Keratinocyte (primary cell): ENCODE measurements around the gene ZCCHC13. TPM values are rescaled to one million over a fixed set of nuclear protein-coding genes. Genes with fewer than 3 reads are reported as not detected.

Experiments
- DNase-seq: peaks from one replicate; pipeline ENCODE4 v3.0.0-alpha.2; 2011; ENCODE audit warnings: low read depth, missing footprints, low spot score
- FAIRE-seq: peaks from 2 replicates; lab custom pipeline; 2011; peaks lifted over from hg19 to GRCh38; lab: Jason Lieb, UNC
- H2AFZ ChIP-seq: 2 replicates; pipeline ENCODE4 v1.6.0; 2012; ENCODE audit warnings: low read length, control low read depth, inconsistent platforms; ENCODE audit not compliant: control insufficient read depth
- H3K27ac ChIP-seq: 2 replicates; pipeline ENCODE4 v1.5.1; 2011; ENCODE audit warnings: low read length; ENCODE audit not compliant: control insufficient read depth, insufficient read depth
- H3K27me3 ChIP-seq: 3 replicates; pipeline ENCODE4 v1.6.0; 2011; ENCODE audit warnings: low read length; ENCODE audit not compliant: control insufficient read depth, insufficient read depth; ENCODE audit errors: extremely low read depth
- H3K36me3 ChIP-seq, 2 experiments: 2 replicates in 1 of 2; 3 replicates in 1 of 2; pipeline ENCODE4 v1.5.1; 2011; ENCODE audit warnings: low read length in 2 of 2, mild to moderate bottlenecking in 1 of 2; ENCODE audit not compliant: control insufficient read depth in 2 of 2, insufficient read depth in 2 of 2; ENCODE audit errors: extremely low read depth in 1 of 2
- H3K4me1 ChIP-seq: 3 replicates; pipeline ENCODE4 v1.5.1; 2011; ENCODE audit warnings: low read length; ENCODE audit not compliant: control insufficient read depth, insufficient read depth; ENCODE audit errors: extremely low read depth
- H3K4me2 ChIP-seq: 3 replicates; pipeline ENCODE4 v1.6.0; 2011; ENCODE audit warnings: low read depth, low read length; ENCODE audit not compliant: control insufficient read depth, insufficient read depth; ENCODE audit errors: extremely low read depth
- H3K4me3 ChIP-seq, 3 experiments: fragments of 200-600 bp in 1 of 3; sonication (generic) in 1 of 3; 2 replicates in 2 of 3; 3 replicates in 1 of 3; pipeline ENCODE4 v1.5.1; 2011 to 2016; ENCODE audit warnings: low read length in 3 of 3, mild to moderate bottlenecking in 3 of 3, control low read depth in 2 of 3, inconsistent platforms in 1 of 3, low read depth in 1 of 3, mixed read lengths in 1 of 3, mixed run types in 1 of 3, moderate library complexity in 1 of 3; ENCODE audit not compliant: control insufficient read depth in 2 of 3, insufficient read depth in 2 of 3; ENCODE audit errors: extremely low read depth in 1 of 3
- H3K79me2 ChIP-seq: 2 replicates; pipeline ENCODE4 v1.6.0; 2012; ENCODE audit warnings: low read length; ENCODE audit not compliant: control insufficient read depth, insufficient read depth
- H3K9ac ChIP-seq: 3 replicates; pipeline ENCODE4 v1.6.0; 2011; ENCODE audit warnings: low read length; ENCODE audit not compliant: control insufficient read depth, insufficient read depth; ENCODE audit errors: extremely low read depth
- H3K9me1 ChIP-seq: 3 replicates; pipeline ENCODE4 v1.6.0; 2011; ENCODE audit warnings: low read length; ENCODE audit not compliant: control insufficient read depth, insufficient read depth; ENCODE audit errors: extremely low read depth
- H3K9me3 ChIP-seq: 2 replicates; pipeline ENCODE4 v1.5.1; 2012; ENCODE audit warnings: low read depth, low read length; ENCODE audit not compliant: control insufficient read depth
- H4K20me1 ChIP-seq: 3 replicates; pipeline ENCODE4 v1.6.0; 2011; ENCODE audit warnings: low read length; ENCODE audit not compliant: control insufficient read depth, insufficient read depth; ENCODE audit errors: extremely low read depth
- EZH2 ChIP-seq: IDR thresholded peaks from one replicate; pipeline ENCODE4 v1.6.1; 2012; ENCODE audit warnings: inconsistent platforms, mild to moderate bottlenecking, low read length, moderate library complexity
- dilution Hi-C: fragments of 300-500 bp; cut with MboI; formaldehyde crosslinking; loops from one replicate; pipeline ENCODE4 v1.7.0; 2020; ENCODE audit warnings: low sequenced_read_pairs; ENCODE audit not compliant: extremely low pct_ligation_motif_present
- polyA plus RNA-seq, 5 experiments: library from polyadenylated mRNA; depleted of rRNA in 3 of 5; stranded (reverse) in 3 of 5; stranded (forward) in 1 of 5; unstranded in 1 of 5; fragments of >200 nt; gene quantifications; 1 replicate in 1 of 5; 2 replicates in 3 of 5; 3 replicates in 1 of 5; pipeline versions ENCODE4 v1.2.1 to v1.2.3, GENCODE V29; 2011 to 2012; ENCODE audit warnings: missing spikeins in 2 of 5, low read depth in 1 of 5, low replicate concordance in 1 of 5
- TF ChIP-seq, protein P1 (sequence below), 3 experiments: IDR thresholded peaks in 1 of 3; conservative IDR thresholded peaks in 1 of 3; optimal IDR thresholded peaks in 1 of 3; 2 replicates in 2 of 3; 3 replicates in 1 of 3; pipeline versions ENCODE3 to v1.5.1; 2011; ENCODE audit warnings: low read length in 3 of 3, mild to moderate bottlenecking in 3 of 3, moderate library complexity in 2 of 3, control low read depth in 1 of 3, inconsistent platforms in 1 of 3; ENCODE audit not compliant: insufficient read depth in 2 of 3; ENCODE audit errors: extremely low read depth in 1 of 3

ZCCHC13 gene
- polyA plus RNA-seq, 1 donor (not counting 4 experiments of a cell fraction or from before 2014, with no cell fraction given) = not detected

DNA sequence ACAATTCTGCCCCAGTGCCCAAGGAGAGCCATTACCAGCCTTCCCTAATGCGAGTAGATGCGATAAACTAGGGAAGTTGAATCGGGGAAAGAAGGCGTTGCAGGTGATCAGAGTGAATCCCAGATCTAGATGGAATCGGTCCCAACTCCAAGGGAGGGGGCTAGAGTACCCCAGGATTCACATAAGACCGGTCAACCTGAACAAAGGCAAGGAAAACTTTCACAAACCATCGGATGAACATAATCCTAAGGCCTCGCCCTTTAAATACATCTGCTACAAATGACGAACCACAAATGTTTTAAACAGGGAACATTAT lies 11.2 kb upstream of the ZCCHC13 start:
- Histone ChIP-seq H3K27me3 (no peaks in the 10 kb centered on the region), H3K79me2 (peaks cover 39% of the 10 kb centered on the region), H3K9me1 (no peaks in the 10 kb centered on the region), H3K9me3 (no peaks in the 10 kb centered on the region), H3K9ac (peak overlapping the region; percentile 90), H3K4me2 (peak overlapping the region; percentile 95), H3K4me1 (no peaks in the 10 kb centered on the region), H2AFZ (peak overlapping the region; percentile 72), H3K27ac (peak overlapping the region; percentile 92), H4K20me1 (no peaks in the 10 kb centered on the region), H3K36me3 (peaks cover 0 to 2% of the 10 kb centered on the region in 2 experiments), H3K4me3 (peak overlapping the region; percentile 58 to 79 (median 67))
- DNase-seq (no peak), FAIRE-seq (no peak)
- dilution Hi-C loops = no loop called here
- TF ChIP-seq, protein P1, sequence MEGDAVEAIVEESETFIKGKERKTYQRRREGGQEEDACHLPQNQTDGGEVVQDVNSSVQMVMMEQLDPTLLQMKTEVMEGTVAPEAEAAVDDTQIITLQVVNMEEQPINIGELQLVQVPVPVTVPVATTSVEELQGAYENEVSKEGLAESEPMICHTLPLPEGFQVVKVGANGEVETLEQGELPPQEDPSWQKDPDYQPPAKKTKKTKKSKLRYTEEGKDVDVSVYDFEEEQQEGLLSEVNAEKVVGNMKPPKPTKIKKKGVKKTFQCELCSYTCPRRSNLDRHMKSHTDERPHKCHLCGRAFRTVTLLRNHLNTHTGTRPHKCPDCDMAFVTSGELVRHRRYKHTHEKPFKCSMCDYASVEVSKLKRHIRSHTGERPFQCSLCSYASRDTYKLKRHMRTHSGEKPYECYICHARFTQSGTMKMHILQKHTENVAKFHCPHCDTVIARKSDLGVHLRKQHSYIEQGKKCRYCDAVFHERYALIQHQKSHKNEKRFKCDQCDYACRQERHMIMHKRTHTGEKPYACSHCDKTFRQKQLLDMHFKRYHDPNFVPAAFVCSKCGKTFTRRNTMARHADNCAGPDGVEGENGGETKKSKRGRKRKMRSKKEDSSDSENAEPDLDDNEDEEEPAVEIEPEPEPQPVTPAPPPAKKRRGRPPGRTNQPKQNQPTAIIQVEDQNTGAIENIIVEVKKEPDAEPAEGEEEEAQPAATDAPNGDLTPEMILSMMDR (optimal IDR thresholded peaks at IDR 0.05 in 1 of 3, IDR thresholded peaks at IDR 0.05 in 1 of 3, conservative IDR thresholded peaks at IDR 0.05 in 1 of 3; ENCODE audit: extremely low read depth in 1 of 3, insufficient read depth in 2 of 3, low read length in 3 of 3) = no peak
- no peak for TF ChIP-seq EZH2

DNA sequence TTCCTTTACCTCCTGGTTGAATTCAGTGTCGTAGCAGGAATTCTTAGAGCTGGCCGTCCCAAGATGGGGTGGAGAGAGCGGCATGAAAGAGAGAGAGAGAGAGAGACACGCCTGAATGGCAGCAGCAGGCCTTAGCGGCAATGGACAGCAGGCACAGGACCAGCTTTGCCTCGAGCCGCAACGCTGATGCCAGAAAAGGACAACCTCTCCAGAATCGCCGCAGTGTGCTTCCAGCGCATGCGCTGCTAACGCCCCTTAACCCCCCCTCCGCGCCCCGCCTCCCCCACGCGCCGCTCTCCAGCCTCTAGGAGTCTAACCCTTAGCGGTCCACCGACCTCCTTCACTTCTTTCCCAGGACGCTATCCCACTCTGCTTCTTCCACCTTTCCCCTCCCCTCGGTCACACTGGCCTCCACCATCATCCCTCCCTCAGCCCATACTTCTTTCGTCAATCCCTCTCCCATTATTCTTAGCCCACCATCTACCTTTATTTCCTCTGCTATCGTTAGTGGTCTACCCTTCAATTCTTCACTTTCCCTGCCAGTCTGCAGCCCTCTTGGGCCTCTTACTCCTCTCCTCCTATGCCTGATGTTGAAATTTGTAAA lies 10.5 kb upstream of the ZCCHC13 start:
- Histone ChIP-seq H3K79me2 (peaks cover 32% of the 10 kb centered on the region), H3K9ac (peak overlapping the region; percentile 90), H3K4me2 (peak overlapping the region; percentile 95), H3K9me1 (no peaks in the 10 kb centered on the region), H4K20me1 (no peaks in the 10 kb centered on the region), H3K4me1 (no peaks in the 10 kb centered on the region), H3K9me3 (no peaks in the 10 kb centered on the region), H3K36me3 (peaks cover 0 to 2% of the 10 kb centered on the region in 2 experiments), H3K27me3 (no peaks in the 10 kb centered on the region), H2AFZ (peak overlapping the region; percentile 72), H3K4me3 (peak overlapping the region; percentile 58 to 79 (median 67)), H3K27ac (peak overlapping the region; percentile 92)
- DNase-seq (no peak), FAIRE-seq (no peak)
- no peak for TF ChIP-seq EZH2
- TF ChIP-seq, protein P1 (optimal IDR thresholded peaks at IDR 0.05 in 1 of 3, IDR thresholded peaks at IDR 0.05 in 1 of 3, conservative IDR thresholded peaks at IDR 0.05 in 1 of 3; ENCODE audit: extremely low read depth in 1 of 3, insufficient read depth in 2 of 3, low read length in 3 of 3) = no peak
- dilution Hi-C loops = no loop called here
